ENCODE results near the gene CTBP2.

- TF ChIP-seq CTCF (IDR thresholded peaks at IDR 0.05) (no peak), POLR2A (IDR thresholded peaks at IDR 0.05) (no peak)
These were observed 2.1 kb downstream of the CTBP2 start for GRCh38 chr10:125158275-125158600.
